HG02870 (cell line): Measurements from ENCODE around the gene EDA.

Experiments used
- ATAC-seq: cut with Tn5 transposase; IDR thresholded peaks from one replicate; pipeline ENCODE4 v1.9.1; 2021; ENCODE audit warnings: mild to moderate bottlenecking, moderate library complexity; ENCODE audit not compliant: unreplicated experiment

EDA gene

DNA sequence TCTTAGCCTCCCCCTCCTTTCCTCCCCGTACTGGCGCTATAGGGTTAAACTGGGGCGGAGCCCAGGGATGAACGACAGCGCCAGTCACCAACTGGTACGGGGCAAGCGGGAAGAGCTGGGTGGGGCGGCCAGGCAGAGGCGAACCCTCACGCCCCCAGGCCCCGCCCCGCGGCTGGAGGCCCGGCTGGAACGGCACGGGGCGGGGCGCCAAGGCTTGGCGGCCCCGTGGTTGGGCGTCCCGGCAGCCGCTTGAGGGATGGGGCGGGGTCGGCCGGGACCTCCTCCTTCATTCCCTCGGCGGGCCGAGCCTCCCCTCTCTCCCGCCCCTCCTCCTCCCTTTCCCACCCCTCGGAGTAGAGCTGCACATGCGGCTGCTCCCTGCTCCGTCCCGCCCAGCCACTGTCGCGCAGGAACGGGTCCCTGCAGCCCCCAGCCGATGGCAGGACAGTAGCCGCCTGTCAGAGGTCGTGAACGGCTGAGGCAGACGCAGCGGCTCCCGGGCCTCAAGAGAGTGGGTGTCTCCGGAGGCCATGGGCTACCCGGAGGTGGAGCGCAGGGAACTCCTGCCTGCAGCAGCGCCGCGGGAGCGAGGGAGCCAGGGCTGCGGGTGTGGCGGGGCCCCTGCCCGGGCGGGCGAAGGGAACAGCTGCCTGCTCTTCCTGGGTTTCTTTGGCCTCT is at the start of gene EDA:
TSS of gene EDA (plus strand) at position 335 of the 678 bp plus-strand sequence.
- ATAC-seq = peak; percentile 80

- no peak for ATAC-seq
Measured at GRCh38 chrX:69568828-69569227, 47.1 kb upstream of the EDA start.

- no peak for ATAC-seq
Measured at GRCh38 chrX:69597399-69597798, 18.5 kb upstream of the EDA start.

DNA sequence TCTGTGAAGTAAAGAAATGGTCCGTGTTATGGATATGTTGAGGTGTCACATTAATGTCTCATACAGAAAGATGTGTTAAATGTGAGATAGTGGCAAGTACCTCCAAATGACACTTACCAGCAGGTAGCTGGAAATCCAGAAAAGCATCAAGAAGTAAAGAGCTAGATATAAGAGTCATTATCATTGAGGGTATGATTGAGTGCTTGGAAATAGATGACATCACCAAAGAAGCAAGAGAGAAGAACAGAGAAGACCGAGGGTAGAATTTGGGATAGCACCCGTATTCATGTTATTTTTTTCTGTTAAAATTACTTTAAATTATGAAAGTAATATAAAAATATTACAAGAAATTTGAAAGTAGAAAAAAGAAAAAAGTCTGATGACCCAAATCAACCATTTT is 15.7 kb upstream of the EDA start:
- no peak for ATAC-seq

DNA sequence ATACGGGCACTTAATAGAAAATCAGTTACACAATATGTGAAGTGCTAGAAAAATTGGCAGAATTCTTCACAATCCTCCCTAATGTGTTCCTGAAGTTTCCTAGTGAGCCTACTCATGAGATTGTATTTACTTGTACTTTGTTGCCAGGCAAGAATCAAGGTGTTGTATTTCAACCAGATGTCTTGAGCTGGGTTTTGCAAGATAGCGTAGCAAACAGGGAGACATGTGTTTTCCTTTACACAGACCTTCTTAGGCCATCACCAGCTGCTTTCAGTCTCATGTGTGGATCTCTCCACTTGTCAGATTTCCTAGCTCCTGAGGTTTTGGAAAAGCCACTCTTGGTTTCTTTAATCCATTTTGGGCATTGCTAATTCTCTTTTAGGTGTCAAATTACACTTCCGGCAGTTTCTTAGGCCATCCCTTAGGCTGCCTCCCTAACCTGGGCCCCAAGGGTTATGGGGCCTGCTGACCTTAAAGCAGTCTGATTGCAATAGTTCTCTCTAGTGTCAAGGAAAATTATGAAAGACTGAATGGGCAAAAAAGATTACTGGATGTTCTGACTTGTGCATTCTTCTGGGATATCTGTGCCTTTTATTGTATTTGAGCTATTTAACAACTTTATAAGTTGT is 12.2 kb upstream of the EDA start:
- no peak for ATAC-seq

GRCh38 chrX:69605521-69605920 is 10.4 kb upstream of the EDA start:
- no peak for ATAC-seq

DNA sequence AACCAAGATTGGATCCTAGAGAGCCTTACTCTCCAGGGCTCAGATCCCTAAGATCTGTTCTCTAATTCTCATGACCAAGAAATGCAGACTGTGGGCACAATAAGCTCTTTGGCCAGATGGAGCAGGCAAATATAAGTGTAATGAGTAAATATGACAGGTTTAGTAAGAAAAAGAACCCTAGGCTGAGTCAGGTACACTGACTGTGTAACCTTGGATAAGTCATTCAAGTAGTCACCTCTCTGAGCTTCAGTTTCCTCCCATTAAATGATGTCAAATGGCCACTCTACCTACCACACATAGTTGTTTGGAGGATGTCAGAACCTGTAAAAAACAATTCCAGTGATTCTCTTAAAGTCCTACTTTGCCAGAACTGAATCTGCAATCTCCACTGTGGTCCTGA is 8.3 kb upstream of the EDA start:
- no peak for ATAC-seq

DNA sequence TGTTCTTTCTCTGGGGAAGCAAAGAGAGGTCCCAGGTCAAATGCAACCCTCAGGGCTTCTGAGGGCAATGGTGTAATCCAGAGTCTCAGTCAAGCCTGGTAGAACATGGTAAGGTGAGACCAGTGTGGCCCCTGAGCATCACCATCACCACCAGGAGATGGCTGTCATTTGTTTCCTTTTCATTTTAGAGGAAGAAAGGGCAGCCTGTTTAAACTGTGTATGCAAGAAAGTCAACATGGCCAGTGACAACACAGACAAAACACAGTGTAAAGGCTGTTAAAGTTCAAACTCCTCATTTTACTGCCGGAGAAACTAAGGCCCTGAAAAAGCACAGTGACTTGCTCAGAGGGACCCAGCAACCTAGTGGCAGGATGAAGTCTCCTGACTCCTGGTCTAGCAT is 2.0 kb upstream of the EDA start:
- ATAC-seq = no peak

- no peak for ATAC-seq
Measured at GRCh38 chrX:69614886-69615285, 1.0 kb upstream of the EDA start.

DNA sequence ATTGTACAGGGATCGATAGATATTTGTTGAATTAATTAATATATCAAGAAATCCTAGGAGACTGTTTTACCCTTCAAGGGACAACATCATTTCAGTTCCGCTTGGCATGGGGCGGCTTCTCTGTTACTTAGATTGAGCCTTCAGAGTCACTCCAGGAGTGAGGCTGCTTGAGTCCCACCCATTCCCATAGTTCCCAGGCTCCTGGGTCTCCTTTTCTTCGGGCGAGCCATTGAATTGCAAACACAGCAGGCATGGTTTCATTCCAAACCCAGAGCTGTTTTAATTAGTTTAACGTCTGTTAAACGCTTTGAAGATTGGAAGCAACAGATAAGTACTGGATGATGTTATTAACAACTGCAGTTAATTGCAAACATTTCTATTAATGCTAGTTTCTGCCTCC is 571 bp upstream of the EDA start:
- ATAC-seq = no peak

DNA sequence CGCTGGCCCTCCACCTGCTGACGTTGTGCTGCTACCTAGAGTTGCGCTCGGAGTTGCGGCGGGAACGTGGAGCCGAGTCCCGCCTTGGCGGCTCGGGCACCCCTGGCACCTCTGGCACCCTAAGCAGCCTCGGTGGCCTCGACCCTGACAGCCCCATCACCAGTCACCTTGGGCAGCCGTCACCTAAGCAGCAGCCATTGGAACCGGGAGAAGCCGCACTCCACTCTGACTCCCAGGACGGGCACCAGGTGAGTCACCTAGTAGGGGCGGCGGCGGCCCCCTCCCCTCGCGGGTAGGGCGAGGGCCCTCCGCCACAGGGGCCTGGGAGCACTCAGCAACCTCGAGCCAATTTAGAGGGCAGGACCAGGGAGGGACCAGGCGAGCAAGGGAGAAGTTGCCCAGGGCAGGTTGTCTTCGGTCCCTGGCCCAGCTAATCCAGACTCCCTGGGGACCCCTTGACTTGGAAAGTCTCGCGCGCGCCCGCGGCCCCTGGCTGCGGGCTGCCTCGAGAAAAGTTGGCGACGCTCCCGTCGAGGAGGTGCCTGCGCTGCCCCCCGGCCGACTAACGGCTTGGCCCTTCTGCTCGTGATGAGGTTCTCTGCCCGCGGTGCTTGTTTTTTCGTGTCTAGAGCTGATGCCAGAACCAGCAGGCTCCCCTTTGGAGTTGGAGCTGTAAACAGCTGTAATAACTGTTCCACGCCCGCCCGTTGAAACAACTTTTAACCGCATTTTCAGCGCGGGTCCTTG is 717 bp downstream of the EDA start:
- no peak for ATAC-seq

- no peak for ATAC-seq
Measured at GRCh38 chrX:69618803-69619202, 2.9 kb downstream of the EDA start.

DNA sequence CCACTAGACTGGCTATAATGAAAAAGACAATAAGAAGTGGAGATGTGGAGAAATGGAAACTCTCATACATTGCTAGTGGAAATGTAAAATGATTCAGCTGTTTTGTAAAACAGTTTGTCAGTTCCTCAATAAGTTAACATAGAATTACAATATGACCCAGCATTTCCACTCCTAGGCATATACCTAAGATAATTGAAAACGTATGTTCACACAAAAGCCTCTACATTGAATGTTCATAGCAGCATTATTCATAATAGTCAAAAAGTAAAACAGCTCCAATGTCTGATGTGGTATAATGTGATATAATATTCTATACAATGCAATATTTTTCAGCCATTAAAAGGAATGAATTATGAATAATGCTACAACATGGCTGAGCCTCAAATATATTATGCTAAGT is 10.2 kb downstream of the EDA start:
- ATAC-seq = no peak

- no peak for ATAC-seq
Measured at GRCh38 chrX:69627744-69628143, 11.8 kb downstream of the EDA start.

- ATAC-seq = no peak
Measured at GRCh38 chrX:69630147-69630546, 14.2 kb downstream of the EDA start.

GRCh38 chrX:69664693-69665092 is 48.8 kb downstream of the EDA start:
- ATAC-seq = no peak

DNA sequence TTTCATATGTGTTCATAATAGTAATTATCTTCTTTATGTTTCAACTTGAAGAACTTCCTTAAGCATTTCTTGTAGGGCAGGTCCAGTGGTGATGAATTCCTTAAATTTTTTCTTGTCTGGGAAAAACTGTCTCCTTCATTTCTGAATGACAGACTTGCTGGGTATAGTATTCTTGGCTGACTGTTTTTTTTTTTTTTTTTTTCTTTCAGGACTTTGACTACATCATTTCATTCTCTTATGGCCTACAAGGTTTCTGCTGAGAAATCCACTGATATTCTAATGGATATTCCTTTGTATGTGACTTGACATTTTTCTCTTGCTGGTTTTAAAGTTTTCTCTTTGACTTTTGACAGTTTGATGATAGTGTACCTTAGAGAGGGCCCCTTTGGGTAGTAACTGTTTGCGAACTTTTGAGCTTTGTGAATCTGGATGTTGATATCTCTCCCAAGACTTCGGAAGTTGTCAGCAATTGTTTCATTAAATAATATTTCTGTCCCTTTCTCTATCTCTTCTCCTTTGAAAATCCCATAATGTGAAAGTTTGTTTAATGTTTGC is 54.2 kb downstream of the EDA start:
- ATAC-seq = no peak

DNA sequence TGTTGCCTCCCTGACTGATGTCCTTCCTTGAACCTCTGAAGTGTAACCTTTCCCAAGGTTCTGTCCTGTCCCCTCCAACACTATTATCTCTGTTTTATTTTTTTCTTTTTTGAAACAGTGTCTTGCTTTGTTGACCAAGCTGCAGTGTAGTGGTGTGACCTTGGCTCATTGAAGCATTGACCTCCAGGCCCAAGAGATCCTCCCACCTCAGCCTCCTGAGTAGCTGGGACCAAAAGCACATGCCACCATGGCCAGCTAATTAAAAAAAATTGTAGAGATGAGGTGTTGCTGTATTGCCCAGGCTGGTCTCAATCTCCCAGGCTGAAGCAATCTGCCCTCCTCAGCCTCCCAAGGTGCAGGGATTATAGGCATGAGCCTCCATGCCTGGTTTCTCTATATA is 59.0 kb downstream of the EDA start:
- ATAC-seq = no peak

DNA sequence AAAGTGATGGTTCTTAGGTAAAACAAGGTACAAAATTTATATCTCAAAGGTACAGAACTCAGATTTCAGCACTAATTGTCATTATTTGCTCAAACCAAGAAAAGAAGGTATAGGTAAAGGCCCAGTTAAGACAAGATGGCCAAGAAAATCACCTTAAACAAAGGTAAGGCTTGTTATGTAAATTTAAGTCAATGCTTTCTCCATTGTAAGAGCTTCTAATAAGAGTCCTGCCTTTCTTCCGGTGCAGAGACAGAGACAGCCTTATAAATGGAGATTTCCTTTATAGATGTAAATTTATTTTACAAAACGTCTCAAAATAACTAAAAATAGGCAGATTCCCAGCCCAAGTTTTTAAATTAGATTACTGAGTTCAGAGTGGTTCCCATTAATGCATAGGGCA is 89.9 kb downstream of the EDA start:
- ATAC-seq = no peak

DNA sequence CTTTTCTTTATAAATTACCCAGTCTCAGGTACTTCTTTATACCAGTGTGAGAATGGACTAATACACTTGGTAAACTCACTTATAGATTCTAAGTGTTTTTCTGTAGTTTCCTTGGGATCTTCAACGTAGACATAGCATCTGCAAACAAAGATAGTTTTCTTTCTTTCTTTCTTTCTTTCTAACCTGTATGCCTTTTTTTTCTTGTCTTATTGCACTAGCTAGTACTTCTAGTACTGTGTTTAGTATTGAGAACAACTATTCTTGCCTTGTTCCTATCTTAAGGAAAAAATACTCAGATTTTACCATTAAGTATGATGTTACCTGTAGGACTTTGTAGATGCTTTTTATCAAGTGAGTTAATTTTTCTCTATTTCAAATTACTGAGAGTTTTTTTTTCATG is 102.2 kb downstream of the EDA start:
- no peak for ATAC-seq

DNA sequence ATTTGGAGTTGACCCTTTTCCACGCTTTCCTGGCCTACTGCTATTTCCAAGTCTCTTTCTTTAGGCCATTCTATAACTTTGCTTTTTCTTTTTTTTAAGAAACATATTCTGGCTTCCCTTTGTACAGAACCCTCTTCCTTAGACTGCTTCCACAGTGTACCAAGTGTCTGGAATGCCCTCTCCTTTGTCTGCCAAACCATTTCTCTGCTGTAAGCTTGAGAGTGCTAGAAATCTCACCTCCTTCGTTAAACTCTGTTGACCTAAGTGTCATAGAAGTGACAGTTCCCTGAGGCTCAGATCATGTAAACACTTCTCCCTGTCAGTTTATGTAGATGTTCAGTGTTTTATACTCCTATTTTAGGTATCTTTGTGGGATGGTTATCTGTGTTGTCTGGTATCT is 108.4 kb downstream of the EDA start:
- ATAC-seq = no peak

GRCh38 chrX:69740317-69740716 is 124.4 kb downstream of the EDA start:
- ATAC-seq = no peak
